ENCODE results near the gene COL18A1.
"Not testable (repeated sequence)": the region's sequence is repeated elsewhere in the genome, so short reads cannot be mapped to it uniquely, and the experiment has no call there.

Gene COL18A1

GRCh38 chr21:45516071-45516670 lies 111.2 kb downstream of the COL18A1 start:
- no peak for DNase-seq (ENCODE audit: low read depth in 1 of 2, low spot score in 1 of 2)

- no peak for DNase-seq (ENCODE audit: low read depth in 1 of 2, low spot score in 1 of 2)
These were observed 111.7 kb downstream of the COL18A1 start for GRCh38 chr21:45516671-45517151.

- DNase-seq (ENCODE audit: low read depth in 1 of 2, low spot score in 1 of 2) = no peak
These were observed 112.5 kb downstream of the COL18A1 start for GRCh38 chr21:45517249-45518065.

GRCh38 chr21:45518742-45519141 lies 113.8 kb downstream of the COL18A1 start:
- DNase-seq (ENCODE audit: low read depth in 1 of 2, low spot score in 1 of 2) = no peak

- DNase-seq (ENCODE audit: low read depth in 1 of 2, low spot score in 1 of 2) = no peak
These were observed 114.2 kb downstream of the COL18A1 start for GRCh38 chr21:45519182-45519581.

GRCh38 chr21:45521241-45521640 lies 116.3 kb downstream of the COL18A1 start:
- no peak for DNase-seq (ENCODE audit: low read depth in 1 of 2, low spot score in 1 of 2)

GRCh38 chr21:45522381-45522780 lies 117.4 kb downstream of the COL18A1 start:
- no peak for DNase-seq (ENCODE audit: low read depth in 1 of 2, low spot score in 1 of 2)

GRCh38 chr21:45522986-45523385 lies 118.0 kb downstream of the COL18A1 start:
- no peak for DNase-seq (ENCODE audit: low read depth in 1 of 2, low spot score in 1 of 2)

GRCh38 chr21:45523411-45524101 lies 118.6 kb downstream of the COL18A1 start:
- DNase-seq (ENCODE audit: low read depth in 1 of 2, low spot score in 1 of 2) = no peak

- DNase-seq (ENCODE audit: low read depth in 1 of 2, low spot score in 1 of 2) = no peak
These were observed 119.8 kb downstream of the COL18A1 start for GRCh38 chr21:45524756-45525152.

GRCh38 chr21:45525153-45525909 lies 120.4 kb downstream of the COL18A1 start:
- DNase-seq (ENCODE audit: low read depth in 1 of 2, low spot score in 1 of 2) = no peak

- no peak for DNase-seq (ENCODE audit: low read depth in 1 of 2, low spot score in 1 of 2)
These were observed 120.9 kb downstream of the COL18A1 start for GRCh38 chr21:45525910-45526306.

GRCh38 chr21:45527151-45527999 lies 122.4 kb downstream of the COL18A1 start:
- not testable (repeated sequence) for DNase-seq (ENCODE audit: low read depth in 1 of 2, low spot score in 1 of 2)

GRCh38 chr21:45528028-45528705 lies 123.2 kb downstream of the COL18A1 start:
- DNase-seq (ENCODE audit: low read depth in 1 of 2, low spot score in 1 of 2) = no peak

- DNase-seq (ENCODE audit: low read depth in 1 of 2, low spot score in 1 of 2) = no peak
These were observed 124.2 kb downstream of the COL18A1 start for GRCh38 chr21:45528981-45529784.

GRCh38 chr21:45529785-45530422 lies 124.9 kb downstream of the COL18A1 start:
- no peak for DNase-seq (ENCODE audit: low read depth in 1 of 2, low spot score in 1 of 2)

- no peak for DNase-seq (ENCODE audit: low read depth in 1 of 2, low spot score in 1 of 2)
These were observed 125.6 kb downstream of the COL18A1 start for GRCh38 chr21:45530423-45531113.

GRCh38 chr21:45531114-45531392 lies 126.1 kb downstream of the COL18A1 start:
- not testable (repeated sequence) for DNase-seq (ENCODE audit: low read depth in 1 of 2, low spot score in 1 of 2)

Data from stimulated activated CD4-positive, alpha-beta T cell treated with anti-CD3 and anti-CD28 coated beads, Interleukin-15, amount 100 ng/mL, for 1 hour (primary cell).